Gastrocnemius medialis (tissue), 4 donors: ENCODE results near the gene KCNJ15.

Experiments used
- POLR2A ChIP-seq, 2 donors: fragments of 450-650 bp; IDR thresholded peaks; one replicate each; pipeline ENCODE4 v1.6.1; 2017; ENCODE audit warnings: antibody characterized with exemption in 2 of 2, mild to moderate bottlenecking in 2 of 2, moderate library complexity in 2 of 2
- TF ChIP-seq, protein P1 (sequence below), 5 experiments: fragments of 450-650 bp in 3 of 5; fragments of 200-600 bp in 2 of 5; sonication (generic) in 2 of 5; IDR thresholded peaks in 4 of 5; conservative IDR thresholded peaks in 1 of 5; 1 replicate in 4 of 5; 2 replicates in 1 of 5; pipeline ENCODE4 v1.5.1; 2016 to 2019; ENCODE audit warnings: antibody characterized with exemption in 5 of 5, mild to moderate bottlenecking in 3 of 5, moderate library complexity in 3 of 5

DNA sequence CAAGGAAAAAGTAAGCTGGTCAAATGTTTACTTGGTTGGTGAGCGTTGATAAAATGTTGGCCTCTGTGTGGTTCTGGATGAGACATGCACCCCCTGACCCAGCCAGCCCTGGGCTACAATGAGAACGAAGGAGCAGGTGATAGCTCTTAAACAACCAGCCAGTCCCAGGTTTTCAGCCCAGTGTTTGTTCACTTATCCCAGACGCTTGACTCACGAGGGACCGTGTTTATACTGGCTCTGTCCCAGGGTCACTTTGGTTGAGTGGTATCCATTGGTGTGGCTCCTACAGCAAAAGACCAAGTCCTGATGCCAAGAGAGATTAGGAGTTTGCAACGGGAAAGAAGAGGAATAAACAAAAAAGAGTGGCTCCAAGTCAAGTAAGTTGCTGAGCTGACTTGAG lies 86.9 kb downstream of the KCNJ15 start:
- TF ChIP-seq, protein P1, sequence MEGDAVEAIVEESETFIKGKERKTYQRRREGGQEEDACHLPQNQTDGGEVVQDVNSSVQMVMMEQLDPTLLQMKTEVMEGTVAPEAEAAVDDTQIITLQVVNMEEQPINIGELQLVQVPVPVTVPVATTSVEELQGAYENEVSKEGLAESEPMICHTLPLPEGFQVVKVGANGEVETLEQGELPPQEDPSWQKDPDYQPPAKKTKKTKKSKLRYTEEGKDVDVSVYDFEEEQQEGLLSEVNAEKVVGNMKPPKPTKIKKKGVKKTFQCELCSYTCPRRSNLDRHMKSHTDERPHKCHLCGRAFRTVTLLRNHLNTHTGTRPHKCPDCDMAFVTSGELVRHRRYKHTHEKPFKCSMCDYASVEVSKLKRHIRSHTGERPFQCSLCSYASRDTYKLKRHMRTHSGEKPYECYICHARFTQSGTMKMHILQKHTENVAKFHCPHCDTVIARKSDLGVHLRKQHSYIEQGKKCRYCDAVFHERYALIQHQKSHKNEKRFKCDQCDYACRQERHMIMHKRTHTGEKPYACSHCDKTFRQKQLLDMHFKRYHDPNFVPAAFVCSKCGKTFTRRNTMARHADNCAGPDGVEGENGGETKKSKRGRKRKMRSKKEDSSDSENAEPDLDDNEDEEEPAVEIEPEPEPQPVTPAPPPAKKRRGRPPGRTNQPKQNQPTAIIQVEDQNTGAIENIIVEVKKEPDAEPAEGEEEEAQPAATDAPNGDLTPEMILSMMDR (IDR thresholded peaks at IDR 0.05 in 4 of 5, conservative IDR thresholded peaks at IDR 0.05 in 1 of 5), result no peak
- TF ChIP-seq POLR2A (IDR thresholded peaks at IDR 0.05), result no peak
